GM23338 (cell line): ENCODE measurements around the gene ARL15. TPM values are rescaled to one million over a fixed set of nuclear protein-coding genes. Genes with fewer than 3 reads are reported as not detected.

ENCODE experiments used
- ATAC-seq: fragments of 200-7000 bp; cut with Tn5 transposase; 3 replicates; pipeline ENCODE4 v1.9.1; 2020
- DNase-seq: peaks from one replicate; pipeline ENCODE4 v3.0.0-alpha.2; 2015; ENCODE audit warnings: low spot score
- H2AFZ ChIP-seq: fragments of 200-600 bp; sonication (generic); 2 replicates; pipeline ENCODE4 v1.8.0; 2016; ENCODE audit warnings: antibody characterized with exemption, mild to moderate bottlenecking, moderate library complexity
- H3F3A ChIP-seq: fragments of 200-600 bp; sonication (generic); replicated peaks from 2 replicates; pipeline ENCODE4 v1.8.0; 2017; ENCODE audit warnings: antibody characterized with exemption, mixed run types, low read depth
- H3K27ac ChIP-seq: fragments of 200-600 bp; sonication (generic); 2 replicates; pipeline ENCODE4 v1.6.1; 2016; ENCODE audit warnings: low read depth
- H3K27me3 ChIP-seq: fragments of 200-600 bp; sonication (generic); 2 replicates; pipeline ENCODE4 v1.8.0; 2016; ENCODE audit warnings: mild to moderate bottlenecking, mixed run types, moderate library complexity; ENCODE audit not compliant: insufficient read depth
- H3K36me3 ChIP-seq: fragments of 200-600 bp; sonication (generic); 2 replicates; pipeline ENCODE4 v1.8.0; 2016; ENCODE audit warnings: mild to moderate bottlenecking; ENCODE audit not compliant: insufficient read depth
- H3K4me1 ChIP-seq: fragments of 200-600 bp; sonication (generic); 2 replicates; pipeline ENCODE4 v1.8.0; 2016; ENCODE audit warnings: mild to moderate bottlenecking, moderate library complexity; ENCODE audit not compliant: insufficient read depth
- H3K4me2 ChIP-seq: fragments of 200-600 bp; sonication (generic); 2 replicates; pipeline ENCODE4 v1.7.1; 2017; ENCODE audit warnings: mixed run types
- H3K4me3 ChIP-seq: fragments of 200-600 bp; sonication (generic); 2 replicates; pipeline ENCODE4 v1.6.1; 2016; ENCODE audit warnings: mixed run types
- H3K79me2 ChIP-seq: fragments of 200-600 bp; sonication (generic); replicated peaks from 2 replicates; pipeline ENCODE4 v1.8.0; 2017; ENCODE audit warnings: mild to moderate bottlenecking; ENCODE audit not compliant: insufficient read depth
- H3K9me2 ChIP-seq: fragments of 200-600 bp; sonication (generic); 2 replicates; pipeline ENCODE4 v1.8.0; 2017; ENCODE audit not compliant: insufficient read depth
- H4K20me1 ChIP-seq: fragments of 200-600 bp; sonication (generic); replicated peaks from 2 replicates; pipeline ENCODE4 v1.8.0; 2017; ENCODE audit warnings: mild to moderate bottlenecking; ENCODE audit not compliant: insufficient read depth
- H3K27ac Mint-ChIP-seq: 2 replicates; pipeline ENCODE4 v1.8.0; 2020; ENCODE audit warnings: inconsistent platforms, mild to moderate bottlenecking, moderate library complexity, mixed read lengths
- H3K27me3 Mint-ChIP-seq: 3 replicates; pipeline ENCODE4 v1.8.0; 2022; ENCODE audit warnings: low read depth, mild to moderate bottlenecking, moderate library complexity, mixed read lengths, inconsistent platforms; ENCODE audit not compliant: insufficient read depth, poor library complexity
- H3K36me3 Mint-ChIP-seq: 3 replicates; pipeline ENCODE4 v1.8.0; 2021; ENCODE audit warnings: low read depth, mild to moderate bottlenecking, inconsistent platforms, moderate library complexity, mixed read lengths
- H3K4me1 Mint-ChIP-seq: 3 replicates; pipeline ENCODE4 v1.8.0; 2020; ENCODE audit warnings: mild to moderate bottlenecking, inconsistent platforms, mixed read lengths
- H3K4me3 Mint-ChIP-seq: 3 replicates; pipeline ENCODE4 v1.8.0; 2021; ENCODE audit warnings: moderate library complexity, mild to moderate bottlenecking, inconsistent platforms, mixed read lengths
- H3K9me3 Mint-ChIP-seq: 3 replicates; pipeline ENCODE4 v1.8.0; 2020; ENCODE audit warnings: moderate library complexity, mild to moderate bottlenecking, inconsistent platforms, mixed read lengths
- CREB1 ChIP-seq: fragments of 250-450 bp; sonication (Bioruptor Pico); IDR thresholded peaks from 2 replicates; pipeline ENCODE4 v1.5.0; 2020; ENCODE audit warnings: low read depth, mild to moderate bottlenecking, moderate library complexity
- CTCF ChIP-seq, 2 experiments: fragments of 200-600 bp in 1 of 2; sonication (generic) in 1 of 2; conservative IDR thresholded peaks; 2 replicates each; pipeline versions ENCODE4 v1.5.1 to v1.6.1; 2016 to 2017; ENCODE audit warnings: antibody characterized with exemption in 2 of 2, low read depth in 2 of 2, mild to moderate bottlenecking in 2 of 2, moderate library complexity in 1 of 2
- ETS1 ChIP-seq: IDR thresholded peaks from 2 replicates; pipeline ENCODE4 v1.6.1; 2016; ENCODE audit warnings: antibody characterized with exemption
- EZH2 ChIP-seq: fragments of 200-600 bp; sonication (generic); IDR thresholded peaks from one replicate; pipeline ENCODE4 v1.8.0; 2017; ENCODE audit warnings: antibody characterized with exemption, mild to moderate bottlenecking, low read depth; ENCODE audit not compliant: unreplicated experiment
- EZH2phosphoT487 ChIP-seq: fragments of 200-600 bp; sonication (generic); IDR thresholded peaks from one replicate; pipeline ENCODE4 v1.8.1; 2018; ENCODE audit warnings: antibody characterized with exemption; ENCODE audit not compliant: unreplicated experiment
- JUNB ChIP-seq: IDR thresholded peaks from one replicate; pipeline ENCODE4 v1.6.1; 2016; ENCODE audit warnings: antibody characterized with exemption; ENCODE audit not compliant: unreplicated experiment
- NANOG ChIP-seq: IDR thresholded peaks from 2 replicates; pipeline ENCODE4 v1.6.1; 2016; ENCODE audit warnings: antibody characterized with exemption, borderline replicate concordance
- POLR2AphosphoS5 ChIP-seq: IDR thresholded peaks from 2 replicates; pipeline ENCODE4 v1.6.1; 2016; ENCODE audit warnings: antibody characterized with exemption, low read depth
- REST ChIP-seq: IDR thresholded peaks from one replicate; pipeline ENCODE4 v1.6.1; 2018; ENCODE audit warnings: antibody characterized with exemption; ENCODE audit not compliant: unreplicated experiment
- STAT1 ChIP-seq: IDR thresholded peaks from one replicate; pipeline ENCODE4 v1.6.1; 2016; ENCODE audit warnings: antibody characterized with exemption; ENCODE audit not compliant: unreplicated experiment
- ZNF114 ChIP-seq: fragments of 250-450 bp; sonication (Bioruptor Pico); IDR thresholded peaks from 2 replicates; pipeline ENCODE4 v1.5.0; 2020; ENCODE audit warnings: mild to moderate bottlenecking, moderate library complexity
- ZNF331 ChIP-seq: fragments of 250-450 bp; sonication (Bioruptor Pico); IDR thresholded peaks from 2 replicates; pipeline ENCODE4 v1.5.0; 2020; ENCODE audit warnings: low read depth, mild to moderate bottlenecking, moderate library complexity
- ZNF462 ChIP-seq: fragments of 250-450 bp; sonication (Bioruptor Pico); IDR thresholded peaks from 2 replicates; pipeline ENCODE4 v1.5.0; 2020; ENCODE audit warnings: mild to moderate bottlenecking, moderate library complexity
- polyA plus RNA-seq: library from polyadenylated mRNA; unstranded; fragments of >200 nt; fragmentation: Nextera tagmentation; extraction: Ambion mirVana; gene quantifications from 2 replicates; pipeline ENCODE4 v1.2.1, GENCODE V29; 2016
- total RNA-seq: library from RNA; depleted of rRNA; stranded (reverse); fragments of >200 nt; shearing (Covaris generic); gene quantifications from 2 replicates; pipeline ENCODE4 v1.2.3, GENCODE V29; 2014

ARL15 gene
- total and polyA plus RNA-seq, 2 experiments from 2014 or later, result 13.0 to 54.0 TPM

- no peaks in the 10 kb centered on the region for H4K20me1 ChIP-seq
- H3K4me3 ChIP-seq, result no peak overlapping the region
- H2AFZ ChIP-seq, result no peak overlapping the region
- no peak overlapping the region for H3K4me2 ChIP-seq
- ATAC-seq, result no peak
- no peak for DNase-seq
- H3K36me3 ChIP-seq, result no peaks in the 10 kb centered on the region
- H3K27ac ChIP-seq, result no peak overlapping the region
- Mint-ChIP-seq H3K4me1 (peaks cover 2% of the 10 kb centered on the region; the same call in 2 of the 3 replicates), H3K27ac (no peak overlapping the region), H3K9me3 (no peaks in the 10 kb centered on the region), H3K4me3 (no peak overlapping the region), H3K27me3 (peaks cover 12% of the 10 kb centered on the region), H3K36me3 (no peaks in the 10 kb centered on the region)
- TF ChIP-seq CREB1 (CRISPR knock-in tag), result no peak
- no peak for TF ChIP-seq ZNF462
- no peak for TF ChIP-seq CTCF (conservative IDR thresholded peaks at IDR 0.05; ENCODE audit: low read depth in 2 of 2)
- no peak for TF ChIP-seq REST
- TF ChIP-seq ETS1, result no peak
- no peak for TF ChIP-seq EZH2phosphoT487
- TF ChIP-seq POLR2AphosphoS5, result no peak
- no peak for TF ChIP-seq NANOG
- TF ChIP-seq ZNF331 (CRISPR knock-in tag), result no peak
- TF ChIP-seq ZNF114 (CRISPR knock-in tag), result no peak
- no peak for TF ChIP-seq JUNB
- no peak for TF ChIP-seq STAT1
- no peak for TF ChIP-seq EZH2
- no peaks in the 10 kb centered on the region for H3K9me2 ChIP-seq
- no peaks in the 10 kb centered on the region for H3F3A ChIP-seq
- H3K79me2 ChIP-seq, result no peaks in the 10 kb centered on the region
- peaks cover 4% of the 10 kb centered on the region; the same call in 1 of the 2 replicates for H3K4me1 ChIP-seq
- peaks cover 10% of the 10 kb centered on the region; the same call in 1 of the 2 replicates for H3K27me3 ChIP-seq
Measured at GRCh38 chr5:54315736-54316528, 5.6 kb upstream of the ARL15 start.
